Measurements from ENCODE around the gene BTBD19. TPM values are rescaled to one million over a fixed set of nuclear protein-coding genes. Genes with fewer than 3 reads are reported as not detected.
A peak's percentile ranks its signal among the peaks of the same experiment; 100 is the strongest.

Gene BTBD19
- total RNA-seq, 1 donor from 2014 or later = 26.7 TPM

- peaks cover 9% of the 10 kb centered on the region for H3K36me3 Mint-ChIP-seq (ENCODE audit: insufficient read depth)
- peak overlapping the region; percentile 49 for H3K27ac Mint-ChIP-seq
- DNase-seq (ENCODE audit: low spot score, unreplicated experiment) = no peak
- no peaks in the 10 kb centered on the region for H3K9me3 Mint-ChIP-seq (ENCODE audit: low read depth)
- H3K4me3 Mint-ChIP-seq (ENCODE audit: low read depth) = no peak overlapping the region
- TF ChIP-seq, protein P1, sequence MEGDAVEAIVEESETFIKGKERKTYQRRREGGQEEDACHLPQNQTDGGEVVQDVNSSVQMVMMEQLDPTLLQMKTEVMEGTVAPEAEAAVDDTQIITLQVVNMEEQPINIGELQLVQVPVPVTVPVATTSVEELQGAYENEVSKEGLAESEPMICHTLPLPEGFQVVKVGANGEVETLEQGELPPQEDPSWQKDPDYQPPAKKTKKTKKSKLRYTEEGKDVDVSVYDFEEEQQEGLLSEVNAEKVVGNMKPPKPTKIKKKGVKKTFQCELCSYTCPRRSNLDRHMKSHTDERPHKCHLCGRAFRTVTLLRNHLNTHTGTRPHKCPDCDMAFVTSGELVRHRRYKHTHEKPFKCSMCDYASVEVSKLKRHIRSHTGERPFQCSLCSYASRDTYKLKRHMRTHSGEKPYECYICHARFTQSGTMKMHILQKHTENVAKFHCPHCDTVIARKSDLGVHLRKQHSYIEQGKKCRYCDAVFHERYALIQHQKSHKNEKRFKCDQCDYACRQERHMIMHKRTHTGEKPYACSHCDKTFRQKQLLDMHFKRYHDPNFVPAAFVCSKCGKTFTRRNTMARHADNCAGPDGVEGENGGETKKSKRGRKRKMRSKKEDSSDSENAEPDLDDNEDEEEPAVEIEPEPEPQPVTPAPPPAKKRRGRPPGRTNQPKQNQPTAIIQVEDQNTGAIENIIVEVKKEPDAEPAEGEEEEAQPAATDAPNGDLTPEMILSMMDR (IDR thresholded peaks at IDR 0.05; ENCODE audit: unreplicated experiment) = no peak
- H3K4me1 Mint-ChIP-seq (ENCODE audit: low read depth) = peaks cover 22% of the 10 kb centered on the region
- H3K27me3 Mint-ChIP-seq = no peaks in the 10 kb centered on the region
These were observed 9.0 kb downstream of the BTBD19 start for GRCh38 chr1:44817307-44817706.

GRCh38 chr1:44817771-44818495 lies 9.6 kb downstream of the BTBD19 start:
- peak overlapping the region; percentile 53 for H3K27ac Mint-ChIP-seq
- TF ChIP-seq, protein P1 (IDR thresholded peaks at IDR 0.05; ENCODE audit: unreplicated experiment) = no peak

DNA sequence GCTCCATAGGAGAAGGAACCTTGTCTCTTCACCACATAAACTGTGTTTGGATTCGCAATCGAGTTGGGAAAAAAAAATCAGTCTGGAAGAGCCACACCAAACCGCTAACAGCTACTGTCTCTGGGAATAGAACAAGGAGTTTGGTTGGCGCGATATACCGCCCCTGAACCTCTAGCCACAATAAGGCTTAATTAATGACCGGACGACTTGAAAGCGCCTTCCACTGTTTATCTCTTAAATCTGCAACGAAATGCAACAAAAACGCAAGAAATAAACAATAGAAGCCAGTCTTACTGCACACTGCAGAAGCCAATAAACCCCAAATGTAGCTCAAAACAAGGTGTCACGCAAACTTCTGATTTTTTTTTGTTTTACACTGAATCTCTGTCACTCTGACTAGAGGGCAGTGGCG lies 10.9 kb downstream of the BTBD19 start:
- peak overlapping the region; percentile 100 for H3K27ac Mint-ChIP-seq
- DNase-seq (ENCODE audit: low spot score, unreplicated experiment) = no peak
- no peaks in the 10 kb centered on the region for H3K27me3 Mint-ChIP-seq
- TF ChIP-seq, protein P1 (IDR thresholded peaks at IDR 0.05; ENCODE audit: unreplicated experiment) = no peak
- H3K4me3 Mint-ChIP-seq (ENCODE audit: low read depth) = peak overlapping the region; percentile 86
- peaks cover 19% of the 10 kb centered on the region for H3K4me1 Mint-ChIP-seq (ENCODE audit: low read depth)
- peaks cover 9% of the 10 kb centered on the region for H3K36me3 Mint-ChIP-seq (ENCODE audit: insufficient read depth)
- no peaks in the 10 kb centered on the region for H3K9me3 Mint-ChIP-seq (ENCODE audit: low read depth)

More at GRCh38 chr1:44817771-44818495, 9.6 kb downstream of the BTBD19 start:
- DNase-seq (ENCODE audit: low spot score, unreplicated experiment) = no peak
- Mint-ChIP-seq H3K4me1 (ENCODE audit: low read depth) (peaks cover 21% of the 10 kb centered on the region), H3K27me3 (no peaks in the 10 kb centered on the region), H3K4me3 (ENCODE audit: low read depth) (peak overlapping the region; percentile 39), H3K36me3 (ENCODE audit: insufficient read depth) (peaks cover 9% of the 10 kb centered on the region), H3K9me3 (ENCODE audit: low read depth) (no peaks in the 10 kb centered on the region)

GRCh38 chr1:44819608-44820327 lies 11.4 kb downstream of the BTBD19 start:
- Mint-ChIP-seq H3K27ac (peak overlapping the region; percentile 100), H3K9me3 (ENCODE audit: low read depth) (no peaks in the 10 kb centered on the region), H3K36me3 (ENCODE audit: insufficient read depth) (peaks cover 8% of the 10 kb centered on the region), H3K4me3 (ENCODE audit: low read depth) (peak overlapping the region; percentile 86), H3K27me3 (no peaks in the 10 kb centered on the region), H3K4me1 (ENCODE audit: low read depth) (peaks cover 18% of the 10 kb centered on the region)
- TF ChIP-seq, protein P1 (IDR thresholded peaks at IDR 0.05; ENCODE audit: unreplicated experiment) = no peak
- DNase-seq (ENCODE audit: low spot score, unreplicated experiment) = peak; percentile 56

- TF ChIP-seq, protein P1 (IDR thresholded peaks at IDR 0.05; ENCODE audit: unreplicated experiment) = no peak
- H3K27ac Mint-ChIP-seq = peak overlapping the region; percentile 100
- DNase-seq (ENCODE audit: low spot score, unreplicated experiment) = no peak
- H3K4me1 Mint-ChIP-seq (ENCODE audit: low read depth) = peaks cover 15% of the 10 kb centered on the region
- H3K9me3 Mint-ChIP-seq (ENCODE audit: low read depth) = no peaks in the 10 kb centered on the region
- peak overlapping the region; percentile 86 for H3K4me3 Mint-ChIP-seq (ENCODE audit: low read depth)
- no peaks in the 10 kb centered on the region for H3K27me3 Mint-ChIP-seq
- H3K36me3 Mint-ChIP-seq (ENCODE audit: insufficient read depth) = peaks cover 2% of the 10 kb centered on the region
These were observed 12.3 kb downstream of the BTBD19 start for GRCh38 chr1:44820328-44821239.

Measured in progenitor cell of endocrine pancreas (in vitro differentiated cells).